HG03175 (cell line): ENCODE results near the gene EDIL3.
A peak's percentile ranks its signal among the peaks of the same experiment; 100 is the strongest.

Experiments used
- ATAC-seq: cut with Tn5 transposase; IDR thresholded peaks from one replicate; pipeline ENCODE4 v1.9.1; 2021; ENCODE audit warnings: mild to moderate bottlenecking, moderate library complexity; ENCODE audit not compliant: unreplicated experiment

EDIL3 gene

GRCh38 chr5:83919071-83920041 lies 465.3 kb downstream of the EDIL3 start:
- ATAC-seq, result peak; percentile 81

GRCh38 chr5:83917261-83917908 lies 467.3 kb downstream of the EDIL3 start:
- no peak for ATAC-seq

GRCh38 chr5:83914662-83915418 lies 469.8 kb downstream of the EDIL3 start:
- no peak for ATAC-seq

- no peak for ATAC-seq
Observed at GRCh38 chr5:83914199-83914598, 470.5 kb downstream of the EDIL3 start.

- ATAC-seq, result no peak
Observed at GRCh38 chr5:83913593-83913992, 471.1 kb downstream of the EDIL3 start.

GRCh38 chr5:83911367-83911919 lies 473.2 kb downstream of the EDIL3 start:
- ATAC-seq, result no peak

GRCh38 chr5:83900306-83900705 lies 484.4 kb downstream of the EDIL3 start:
- ATAC-seq, result no peak

- no peak for ATAC-seq
Observed at GRCh38 chr5:83899326-83899970, 485.2 kb downstream of the EDIL3 start.

- no peak for ATAC-seq
Observed at GRCh38 chr5:83895860-83896259, 488.8 kb downstream of the EDIL3 start.

- ATAC-seq, result no peak
Observed at GRCh38 chr5:83891261-83891660, 493.4 kb downstream of the EDIL3 start.
